Activated CD4-positive, CD25-positive, alpha-beta regulatory T cell (primary cell): ENCODE measurements around the gene CMIP.
A peak's percentile ranks its signal among the peaks of the same experiment; 100 is the strongest.
"Not testable (repeated sequence)": the region's sequence is repeated elsewhere in the genome, so short reads cannot be mapped to it uniquely, and the experiment has no call there.

Source experiments
- DNase-seq, 4 experiments: peaks; one replicate each; lab custom pipeline; 2025; lab: John Stamatoyannopoulos, UW

The CMIP gene

GRCh38 chr16:81686391-81687130, 242.0 kb downstream of the CMIP start:
- DNase-seq: no peak

- no peak for DNase-seq
These were observed 242.5 kb downstream of the CMIP start for GRCh38 chr16:81687131-81687456.

DNA sequence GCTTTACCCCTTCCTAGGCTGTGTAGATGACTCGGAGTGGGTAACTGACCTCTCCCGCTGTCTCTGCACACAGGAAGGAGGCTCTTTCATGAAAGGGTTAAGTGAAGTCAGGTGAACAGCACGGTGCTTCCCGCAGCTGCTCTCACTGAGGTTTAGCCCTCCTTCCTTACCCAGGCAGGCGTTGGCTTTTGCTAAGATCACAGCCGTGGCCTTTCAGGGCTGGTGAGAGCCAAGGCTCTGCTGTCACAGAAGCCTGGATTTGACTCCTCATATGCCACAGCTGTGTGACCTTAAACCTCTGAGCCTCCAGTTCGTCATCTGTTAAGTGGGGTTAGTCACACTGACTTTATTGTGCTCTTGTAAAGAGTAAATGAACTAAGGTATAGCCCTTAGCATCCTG, 243.6 kb downstream of the CMIP start:
- DNase-seq: no peak

DNA sequence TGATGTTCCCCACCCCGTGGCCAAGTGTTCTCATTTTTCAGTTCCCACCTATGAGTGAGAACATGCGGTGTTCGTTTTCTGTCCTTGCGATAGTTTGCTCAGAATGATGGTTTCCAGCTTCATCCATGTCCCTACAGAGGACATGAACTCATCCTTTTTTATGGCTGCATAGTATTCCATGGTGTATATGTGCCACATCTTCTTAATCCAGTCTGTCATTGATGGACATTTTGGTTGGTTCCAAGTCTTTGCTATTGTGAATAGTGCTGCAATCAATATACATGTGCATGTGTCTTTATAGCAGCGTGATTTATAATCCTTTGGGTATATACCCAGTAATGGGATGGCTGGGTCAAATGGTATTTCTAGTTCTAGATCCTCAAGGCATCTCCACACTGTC, 244.2 kb downstream of the CMIP start:
- not testable (repeated sequence) for DNase-seq

- no peak for DNase-seq
These were observed 247.4 kb downstream of the CMIP start for GRCh38 chr16:81692021-81692420.

GRCh38 chr16:81692571-81692970, 248.0 kb downstream of the CMIP start:
- DNase-seq: no peak

- no peak for DNase-seq
These were observed 248.6 kb downstream of the CMIP start for GRCh38 chr16:81693041-81693743.

DNA sequence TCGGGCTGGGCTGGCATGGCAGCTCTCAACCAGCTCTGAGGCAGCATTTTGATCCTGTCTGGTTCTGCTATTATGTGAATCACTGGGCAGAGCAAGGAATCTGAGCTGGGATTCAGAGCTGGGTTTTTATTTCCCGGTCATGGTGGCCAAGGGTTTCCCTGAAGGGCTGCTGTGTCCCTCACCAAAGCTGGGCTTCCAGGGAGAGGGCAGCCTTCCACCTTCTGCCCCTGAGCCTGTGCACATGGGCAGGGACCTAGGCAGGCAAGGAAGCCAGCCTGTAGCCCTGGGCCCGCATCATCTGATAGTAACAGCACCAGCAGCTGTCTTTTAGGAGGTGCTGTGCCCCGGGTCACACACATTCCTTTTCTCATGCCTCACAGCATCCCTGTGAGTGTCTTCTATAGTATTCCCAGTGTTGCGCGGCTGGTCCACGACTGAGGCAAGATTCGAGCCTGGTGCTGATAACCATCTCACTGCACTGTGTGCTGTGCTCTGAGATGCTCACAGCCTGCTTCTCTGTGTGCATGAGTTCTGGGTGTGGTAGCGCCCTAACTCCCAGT, 249.2 kb downstream of the CMIP start:
- DNase-seq: no peak

- no peak for DNase-seq
These were observed 250.1 kb downstream of the CMIP start for GRCh38 chr16:81694494-81695280.

GRCh38 chr16:81695321-81696165, 250.9 kb downstream of the CMIP start:
- DNase-seq: no peak

DNA sequence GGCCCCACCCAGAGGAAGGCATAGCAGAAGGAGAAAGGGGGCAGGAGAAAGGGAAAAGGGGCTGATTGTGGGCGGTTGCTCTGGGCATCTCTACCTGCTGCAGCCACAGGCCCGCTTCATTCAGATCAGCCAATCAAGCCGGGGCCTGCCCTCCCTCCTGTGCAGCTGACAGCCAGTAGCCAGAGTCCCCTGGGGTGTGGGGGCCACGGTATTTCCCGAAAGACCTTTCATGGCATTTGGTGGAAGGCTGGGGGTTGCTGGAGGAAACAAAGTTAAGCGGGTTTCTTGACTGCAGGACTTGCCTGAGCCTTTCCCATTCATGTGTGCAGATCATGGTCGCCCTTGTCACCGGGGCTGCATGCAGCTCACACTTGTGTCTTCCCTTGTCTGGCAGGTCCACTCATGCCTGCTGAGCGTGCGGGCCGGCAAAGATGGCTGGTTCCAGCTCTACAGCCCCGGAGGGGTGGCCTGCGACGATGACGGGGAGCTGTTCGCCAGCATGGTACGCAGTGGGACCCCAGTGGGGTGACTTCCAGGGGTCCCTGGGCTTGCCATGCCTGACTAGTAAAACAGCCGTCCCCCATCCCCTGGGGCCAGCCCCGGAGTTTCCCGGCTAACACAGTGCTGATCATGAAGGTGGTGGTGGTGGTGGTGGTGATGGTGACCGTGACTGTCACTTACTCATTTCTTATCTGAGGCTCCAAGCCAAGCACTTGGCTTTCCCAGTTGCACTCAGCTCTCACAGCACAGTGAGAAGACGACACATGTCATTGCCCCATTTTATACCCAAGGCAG, 251.8 kb downstream of the CMIP start:
- no peak for DNase-seq

GRCh38 chr16:81696961-81697615, 252.5 kb downstream of the CMIP start:
- peak in 1 of 4 experiments; percentile 19 for DNase-seq

DNA sequence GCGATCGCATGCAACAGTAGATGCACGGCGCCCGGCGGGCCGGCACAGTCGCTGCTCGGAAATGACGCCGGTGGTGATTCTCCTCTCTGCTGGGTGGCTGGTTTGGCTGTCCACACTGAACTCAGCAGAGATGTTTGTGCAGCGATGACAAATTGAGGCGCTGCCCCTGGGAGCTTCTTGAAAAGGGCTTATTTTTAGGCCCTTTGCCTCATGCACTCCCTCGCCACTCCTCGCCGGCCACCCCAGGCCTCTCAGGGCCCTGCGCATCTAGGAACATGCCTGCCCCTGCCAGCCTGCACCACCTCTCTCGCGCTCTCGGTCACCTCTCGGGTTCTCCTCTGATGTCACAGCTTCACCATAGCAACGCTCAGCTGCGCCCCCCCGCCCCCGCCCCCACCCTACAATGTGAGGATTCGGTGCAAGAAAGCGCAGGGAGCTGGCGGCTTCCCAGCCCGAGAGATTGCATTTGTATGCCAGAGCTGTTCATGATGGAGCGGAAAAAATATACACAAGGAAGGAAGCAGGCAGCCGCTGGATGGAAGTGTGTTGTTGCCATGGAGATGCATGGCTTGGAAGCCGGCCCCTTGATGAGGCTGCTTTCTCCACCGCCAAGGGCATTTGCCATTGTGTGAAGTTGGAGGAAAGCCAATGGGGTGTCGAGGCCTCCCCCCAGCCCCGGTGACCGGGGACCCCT, 253.2 kb downstream of the CMIP start:
- no peak for DNase-seq

DNA sequence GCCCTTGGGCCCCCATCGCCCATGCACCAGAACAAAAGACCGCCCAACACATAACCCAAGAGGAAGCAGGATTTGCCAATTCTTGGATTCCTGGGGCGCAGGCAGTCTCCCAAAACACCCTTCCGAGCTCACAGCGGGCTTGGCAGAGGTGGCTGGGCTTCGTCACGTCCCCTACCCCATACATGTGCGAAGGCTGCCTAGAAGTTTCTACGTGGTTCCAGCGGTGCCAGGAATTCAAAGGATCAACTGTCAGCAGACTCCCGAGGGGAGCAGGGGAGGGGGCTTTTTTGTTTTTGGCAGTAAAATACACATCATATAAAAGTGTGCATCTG, 253.7 kb downstream of the CMIP start:
- no peak for DNase-seq

- DNase-seq: no peak
These were observed 255.0 kb downstream of the CMIP start for GRCh38 chr16:81699596-81699995.

GRCh38 chr16:81700071-81700779, 255.6 kb downstream of the CMIP start:
- DNase-seq: no peak

DNA sequence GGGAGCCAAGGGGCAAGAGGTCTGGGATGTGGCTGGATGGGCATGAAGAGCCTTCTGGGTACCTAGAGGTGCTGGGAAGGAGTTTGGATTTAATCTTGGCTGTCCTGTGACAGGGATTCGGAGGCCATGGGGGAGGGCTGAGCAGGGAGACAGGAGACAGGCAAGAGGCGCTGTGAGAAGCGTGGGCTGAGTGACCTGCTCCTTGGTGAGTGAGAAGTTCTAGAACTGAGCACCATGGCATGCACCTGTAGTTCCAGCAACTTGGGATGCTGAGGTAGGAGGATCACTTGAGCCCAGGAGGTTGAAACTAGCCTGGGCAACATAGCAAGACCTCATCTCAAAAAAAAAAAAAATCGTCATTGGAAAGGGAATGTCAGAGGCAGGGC, 256.2 kb downstream of the CMIP start:
- no peak for DNase-seq

- no peak for DNase-seq
These were observed 256.8 kb downstream of the CMIP start for GRCh38 chr16:81701296-81701970.

DNA sequence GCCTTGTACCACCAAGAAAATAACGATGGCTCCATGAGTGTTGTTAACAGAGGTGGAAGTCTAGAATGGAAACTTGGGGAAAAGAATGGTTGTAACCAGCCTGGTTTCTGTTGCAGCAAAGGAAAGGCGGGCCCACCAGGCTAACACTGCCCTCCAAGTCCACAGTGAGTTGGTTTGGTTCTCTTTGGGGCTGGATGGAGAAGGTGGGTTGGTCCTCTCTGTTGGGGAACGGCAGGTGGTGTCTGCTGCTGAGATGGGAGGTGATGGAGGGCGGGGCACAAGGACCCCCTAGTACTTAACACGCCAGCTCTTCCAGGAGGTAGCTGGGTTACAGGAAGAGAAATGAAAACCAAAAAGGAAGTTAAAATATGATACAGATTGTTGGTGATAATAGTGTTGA, 257.9 kb downstream of the CMIP start:
- DNase-seq: no peak
